HL-60 (cell line): ENCODE results near the gene NADSYN1.

Source experiments
- POLR2AphosphoS5 ChIP-seq: IDR thresholded peaks from 2 replicates; pipeline ENCODE4 v1.6.1; 2012; ENCODE audit warnings: low read depth
- SPI1 ChIP-seq: IDR thresholded peaks from 2 replicates; pipeline ENCODE4 v1.6.1; 2012; ENCODE audit warnings: low read depth, mild to moderate bottlenecking, borderline replicate concordance
- TF ChIP-seq, protein P1 (sequence below): IDR thresholded peaks from one replicate; pipeline ENCODE4 v1.5.1; 2011; ENCODE audit warnings: low read length, control low read depth, inconsistent platforms; ENCODE audit not compliant: insufficient read depth

- TF ChIP-seq, protein P1, sequence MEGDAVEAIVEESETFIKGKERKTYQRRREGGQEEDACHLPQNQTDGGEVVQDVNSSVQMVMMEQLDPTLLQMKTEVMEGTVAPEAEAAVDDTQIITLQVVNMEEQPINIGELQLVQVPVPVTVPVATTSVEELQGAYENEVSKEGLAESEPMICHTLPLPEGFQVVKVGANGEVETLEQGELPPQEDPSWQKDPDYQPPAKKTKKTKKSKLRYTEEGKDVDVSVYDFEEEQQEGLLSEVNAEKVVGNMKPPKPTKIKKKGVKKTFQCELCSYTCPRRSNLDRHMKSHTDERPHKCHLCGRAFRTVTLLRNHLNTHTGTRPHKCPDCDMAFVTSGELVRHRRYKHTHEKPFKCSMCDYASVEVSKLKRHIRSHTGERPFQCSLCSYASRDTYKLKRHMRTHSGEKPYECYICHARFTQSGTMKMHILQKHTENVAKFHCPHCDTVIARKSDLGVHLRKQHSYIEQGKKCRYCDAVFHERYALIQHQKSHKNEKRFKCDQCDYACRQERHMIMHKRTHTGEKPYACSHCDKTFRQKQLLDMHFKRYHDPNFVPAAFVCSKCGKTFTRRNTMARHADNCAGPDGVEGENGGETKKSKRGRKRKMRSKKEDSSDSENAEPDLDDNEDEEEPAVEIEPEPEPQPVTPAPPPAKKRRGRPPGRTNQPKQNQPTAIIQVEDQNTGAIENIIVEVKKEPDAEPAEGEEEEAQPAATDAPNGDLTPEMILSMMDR: no peak
- TF ChIP-seq SPI1 (no peak), POLR2AphosphoS5 (no peak)
Measured at GRCh38 chr11:71527576-71528210, 74.7 kb downstream of the NADSYN1 start.
